ENCODE measurements around the gene ITGA11. TPM values are rescaled to one million over a fixed set of nuclear protein-coding genes. Genes with fewer than 3 reads are reported as not detected.

ITGA11 gene
- total RNA-seq, 1 donor from 2014 or later, result 7.0 TPM

- no peak overlapping the region for H3K4me3 ChIP-seq (ENCODE audit: low read depth, low read length)
- no peaks in the 10 kb centered on the region for H3K36me3 ChIP-seq (ENCODE audit: control insufficient read depth, insufficient read depth, low read length)
- TF ChIP-seq CTCF (IDR thresholded peaks at IDR 0.05; ENCODE audit: insufficient read depth, low read length, poor library complexity, severe bottlenecking), result no peak
- DNase-seq (ENCODE audit: low read depth), result no peak
- no peaks in the 10 kb centered on the region for H3K27me3 ChIP-seq (ENCODE audit: control insufficient read depth, insufficient read depth, low read length)
Observed at GRCh38 chr15:68333775-68334470, 98.0 kb downstream of the ITGA11 start.

- no peak overlapping the region for H3K4me3 ChIP-seq (ENCODE audit: low read depth, low read length)
- TF ChIP-seq CTCF (IDR thresholded peaks at IDR 0.05; ENCODE audit: insufficient read depth, low read length, poor library complexity, severe bottlenecking), result no peak
- H3K36me3 ChIP-seq (ENCODE audit: control insufficient read depth, insufficient read depth, low read length), result no peaks in the 10 kb centered on the region
- DNase-seq (ENCODE audit: low read depth), result no peak
- no peaks in the 10 kb centered on the region for H3K27me3 ChIP-seq (ENCODE audit: control insufficient read depth, insufficient read depth, low read length)
Observed at GRCh38 chr15:68332266-68332665, 99.7 kb downstream of the ITGA11 start.

DNA sequence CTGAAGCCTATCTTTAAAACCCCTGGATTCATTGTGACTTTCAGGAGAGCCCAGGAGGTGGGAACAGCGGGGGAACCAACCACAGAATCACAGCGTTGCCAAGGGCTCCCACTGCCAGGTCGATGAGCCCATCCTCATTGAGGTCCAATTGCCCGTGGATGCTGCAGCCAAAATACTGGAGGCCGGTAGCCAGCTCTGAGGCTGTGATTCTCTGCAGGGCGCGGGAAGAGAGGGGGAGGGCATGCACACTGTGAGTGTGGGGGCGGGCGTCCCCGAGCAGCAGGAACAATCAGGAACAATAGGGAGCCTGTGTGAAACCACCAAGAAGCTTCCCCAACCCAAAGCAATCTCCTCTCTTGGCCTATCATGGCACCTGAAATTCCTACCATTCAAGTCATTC lies 101.1 kb downstream of the ITGA11 start:
- no peak for TF ChIP-seq CTCF (IDR thresholded peaks at IDR 0.05; ENCODE audit: insufficient read depth, low read length, poor library complexity, severe bottlenecking)
- Histone ChIP-seq H3K36me3 (ENCODE audit: control insufficient read depth, insufficient read depth, low read length) (no peaks in the 10 kb centered on the region), H3K27me3 (ENCODE audit: control insufficient read depth, insufficient read depth, low read length) (no peaks in the 10 kb centered on the region), H3K4me3 (ENCODE audit: low read depth, low read length) (no peak overlapping the region)
- no peak for DNase-seq (ENCODE audit: low read depth)

DNA sequence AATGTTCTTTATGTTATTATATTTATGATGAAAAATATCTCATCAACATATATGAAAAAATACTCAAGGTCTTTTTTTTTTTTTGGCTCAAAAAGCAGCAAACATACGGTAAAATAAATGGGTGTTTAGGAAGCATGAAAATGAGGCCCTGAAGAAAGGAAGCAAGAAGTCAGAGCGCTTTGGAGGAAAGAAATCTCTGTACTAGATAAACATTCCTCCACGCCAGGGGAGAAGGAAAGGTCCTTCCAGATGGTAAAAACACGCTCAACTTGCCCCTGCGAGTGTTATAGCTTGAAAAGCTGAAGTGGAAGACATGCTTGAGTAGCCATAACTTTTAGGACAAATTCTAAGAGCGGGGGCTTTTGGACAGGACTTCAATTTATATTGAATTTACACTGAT lies 101.5 kb downstream of the ITGA11 start:
- TF ChIP-seq CTCF (IDR thresholded peaks at IDR 0.05; ENCODE audit: insufficient read depth, low read length, poor library complexity, severe bottlenecking), result no peak
- DNase-seq (ENCODE audit: low read depth), result no peak
- Histone ChIP-seq H3K36me3 (ENCODE audit: control insufficient read depth, insufficient read depth, low read length) (no peaks in the 10 kb centered on the region), H3K27me3 (ENCODE audit: control insufficient read depth, insufficient read depth, low read length) (no peaks in the 10 kb centered on the region), H3K4me3 (ENCODE audit: low read depth, low read length) (no peak overlapping the region)

GRCh38 chr15:68328964-68329363 lies 103.0 kb downstream of the ITGA11 start:
- Histone ChIP-seq H3K27me3 (ENCODE audit: control insufficient read depth, insufficient read depth, low read length) (no peaks in the 10 kb centered on the region), H3K36me3 (ENCODE audit: control insufficient read depth, insufficient read depth, low read length) (no peaks in the 10 kb centered on the region), H3K4me3 (ENCODE audit: low read depth, low read length) (no peak overlapping the region)
- DNase-seq (ENCODE audit: low read depth), result no peak
- no peak for TF ChIP-seq CTCF (IDR thresholded peaks at IDR 0.05; ENCODE audit: insufficient read depth, low read length, poor library complexity, severe bottlenecking)

DNA sequence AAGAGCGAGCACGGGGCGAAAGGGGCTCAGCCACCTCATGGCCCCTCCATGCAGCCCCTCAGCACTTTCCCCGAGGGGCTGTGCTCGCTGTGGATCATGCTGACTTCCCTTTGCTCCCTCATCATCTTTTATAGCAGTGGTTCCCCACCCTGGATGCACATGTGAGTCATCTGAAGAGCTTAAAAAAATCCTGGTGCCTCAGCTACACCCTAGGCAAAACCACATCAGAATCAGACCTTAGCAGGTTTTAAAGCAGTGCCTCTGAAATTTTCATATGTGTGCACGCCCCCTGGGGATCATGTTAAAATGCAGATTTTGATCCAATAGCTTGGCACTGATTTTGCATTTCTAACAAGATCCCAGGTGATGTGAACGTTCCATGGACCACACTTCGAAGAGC lies 103.5 kb downstream of the ITGA11 start:
- TF ChIP-seq CTCF (IDR thresholded peaks at IDR 0.05; ENCODE audit: insufficient read depth, low read length, poor library complexity, severe bottlenecking), result no peak
- Histone ChIP-seq H3K27me3 (ENCODE audit: control insufficient read depth, insufficient read depth, low read length) (no peaks in the 10 kb centered on the region), H3K4me3 (ENCODE audit: low read depth, low read length) (no peak overlapping the region), H3K36me3 (ENCODE audit: control insufficient read depth, insufficient read depth, low read length) (no peaks in the 10 kb centered on the region)
- no peak for DNase-seq (ENCODE audit: low read depth)
